ENCODE measurements around the gene EVC2.

Gene EVC2

DNA sequence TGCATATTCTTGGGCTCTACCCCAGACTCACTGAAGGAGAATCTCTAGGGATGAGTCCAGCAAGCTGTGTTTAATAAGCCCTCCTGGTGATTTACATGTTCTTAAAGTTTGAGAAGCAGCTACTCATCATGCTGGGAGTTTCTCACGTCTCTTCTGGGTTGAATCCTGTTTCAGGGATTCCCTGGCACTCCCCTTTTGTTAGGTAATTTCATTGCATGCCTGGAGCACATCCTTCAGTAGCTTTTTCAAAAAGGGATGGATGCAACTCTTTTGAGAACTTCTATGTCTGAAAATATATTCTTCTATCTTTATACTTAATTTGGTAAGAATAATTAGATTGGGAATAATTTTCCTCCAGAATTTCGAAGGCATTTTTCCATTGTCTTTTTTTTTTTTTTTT lies 7.0 kb upstream of the EVC2 start:
- no peak overlapping the region for H3K4me3 ChIP-seq (ENCODE audit: low read depth in 1 of 2, low read length in 1 of 2)
- peaks cover 30% of the 10 kb centered on the region for H3K27me3 ChIP-seq
- no peak overlapping the region for H3K27ac ChIP-seq
- no peaks in the 10 kb centered on the region for H3K9me3 ChIP-seq
- no peak for TF ChIP-seq CTCF (IDR thresholded peaks at IDR 0.05)
- H3K4me1 ChIP-seq (ENCODE audit: control insufficient read depth in 1 of 2, insufficient read depth in 1 of 2, low read depth in 1 of 2, low read length in 1 of 2), result no peaks in the 10 kb centered on the region
- no peaks in the 10 kb centered on the region for H3K36me3 ChIP-seq

GRCh38 chr4:5713861-5714260 lies 5.5 kb upstream of the EVC2 start:
- Histone ChIP-seq H3K9me3 (no peaks in the 10 kb centered on the region), H3K4me3 (ENCODE audit: low read depth in 1 of 2, low read length in 1 of 2) (no peak overlapping the region), H3K4me1 (ENCODE audit: control insufficient read depth in 1 of 2, insufficient read depth in 1 of 2, low read depth in 1 of 2, low read length in 1 of 2) (no peaks in the 10 kb centered on the region), H3K36me3 (no peaks in the 10 kb centered on the region), H3K27ac (no peak overlapping the region), H3K27me3 (peaks cover 45% of the 10 kb centered on the region)
- TF ChIP-seq CTCF (IDR thresholded peaks at IDR 0.05), result no peak

- H3K9me3 ChIP-seq, result no peaks in the 10 kb centered on the region
- H3K36me3 ChIP-seq, result no peaks in the 10 kb centered on the region
- H3K4me1 ChIP-seq (ENCODE audit: control insufficient read depth in 1 of 2, insufficient read depth in 1 of 2, low read depth in 1 of 2, low read length in 1 of 2), result no peaks in the 10 kb centered on the region
- H3K4me3 ChIP-seq (ENCODE audit: low read depth in 1 of 2, low read length in 1 of 2), result no peak overlapping the region
- peaks cover 54% of the 10 kb centered on the region for H3K27me3 ChIP-seq
- H3K27ac ChIP-seq, result no peak overlapping the region
- TF ChIP-seq CTCF (IDR thresholded peaks at IDR 0.05), result no peak
Observed at GRCh38 chr4:5712931-5713330, 4.6 kb upstream of the EVC2 start.

DNA sequence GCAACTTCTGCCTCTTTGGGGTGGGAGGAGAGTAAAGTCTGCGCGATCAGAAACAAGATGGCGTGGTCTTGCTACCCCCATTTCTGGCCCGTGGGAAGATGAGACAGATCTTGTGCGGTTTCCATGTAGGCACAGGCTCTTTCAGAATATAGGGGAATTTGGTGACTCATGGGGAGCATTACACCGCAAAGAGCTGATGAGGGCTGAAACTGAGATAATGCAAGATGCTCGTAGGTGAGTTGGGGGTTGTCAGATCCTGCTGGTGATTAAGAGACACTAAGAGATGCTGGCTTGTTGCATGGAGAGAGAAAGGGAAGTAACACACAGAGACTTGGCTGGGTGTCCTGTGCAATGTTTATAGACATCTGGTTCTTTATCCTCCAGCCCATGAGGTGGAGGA lies 4.2 kb upstream of the EVC2 start:
- Histone ChIP-seq H3K27me3 (peaks cover 58% of the 10 kb centered on the region), H3K27ac (no peak overlapping the region), H3K36me3 (no peaks in the 10 kb centered on the region), H3K4me3 (ENCODE audit: low read depth in 1 of 2, low read length in 1 of 2) (no peak overlapping the region), H3K4me1 (ENCODE audit: control insufficient read depth in 1 of 2, insufficient read depth in 1 of 2, low read depth in 1 of 2, low read length in 1 of 2) (no peaks in the 10 kb centered on the region), H3K9me3 (no peaks in the 10 kb centered on the region)
- TF ChIP-seq CTCF (IDR thresholded peaks at IDR 0.05), result no peak

DNA sequence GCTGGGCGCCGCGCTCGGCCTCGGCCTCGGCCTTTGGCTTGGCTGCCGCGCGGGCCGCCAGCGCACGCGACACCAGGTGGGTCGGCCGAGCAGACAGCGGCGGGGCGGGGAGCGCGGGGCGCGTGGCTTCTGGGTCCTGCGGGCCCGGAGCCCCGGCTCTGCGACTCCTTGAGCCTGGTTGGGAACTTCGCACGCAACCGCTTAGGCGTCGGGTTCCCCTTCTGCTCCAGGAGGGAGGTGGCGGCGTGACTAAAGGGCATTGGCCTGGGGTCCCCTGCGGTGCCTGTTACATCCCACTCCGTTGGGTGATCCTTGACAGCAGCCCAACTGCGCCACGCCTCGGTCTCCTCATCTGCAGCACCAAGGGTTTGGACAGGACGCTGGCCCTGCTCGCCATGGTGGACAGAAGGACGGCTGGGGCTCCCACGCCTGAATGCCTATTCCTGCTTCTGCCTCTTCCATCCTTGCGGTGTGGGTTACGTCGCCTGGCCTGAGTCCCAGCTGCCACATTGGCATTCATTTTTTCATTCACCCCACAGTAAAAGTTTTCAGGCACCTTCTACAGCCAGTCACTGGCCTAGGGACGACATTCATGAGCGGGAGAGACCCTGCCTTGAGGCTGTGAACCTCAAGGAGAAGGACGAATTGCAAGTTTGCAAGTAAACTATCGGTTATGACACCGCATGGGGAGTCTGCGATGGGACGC lies 3.3 kb upstream of the EVC2 start:
- Histone ChIP-seq H3K4me1 (ENCODE audit: control insufficient read depth in 1 of 2, insufficient read depth in 1 of 2, low read depth in 1 of 2, low read length in 1 of 2) (no peaks in the 10 kb centered on the region), H3K27ac (no peak overlapping the region), H3K9me3 (no peaks in the 10 kb centered on the region), H3K36me3 (no peaks in the 10 kb centered on the region), H3K4me3 (ENCODE audit: low read depth in 1 of 2, low read length in 1 of 2) (no peak overlapping the region), H3K27me3 (peaks cover 67% of the 10 kb centered on the region)
- no peak for TF ChIP-seq CTCF (IDR thresholded peaks at IDR 0.05)
